Middle frontal gyrus (tissue), 1 donor: Measurements from ENCODE around the gene GPC1.

ENCODE experiments used
- DNase-seq: peaks from one replicate; pipeline ENCODE4 v3.0.0-alpha.2; 2015; ENCODE audit warnings: low spot score; ENCODE audit errors: extremely low spot score

Gene GPC1

DNA sequence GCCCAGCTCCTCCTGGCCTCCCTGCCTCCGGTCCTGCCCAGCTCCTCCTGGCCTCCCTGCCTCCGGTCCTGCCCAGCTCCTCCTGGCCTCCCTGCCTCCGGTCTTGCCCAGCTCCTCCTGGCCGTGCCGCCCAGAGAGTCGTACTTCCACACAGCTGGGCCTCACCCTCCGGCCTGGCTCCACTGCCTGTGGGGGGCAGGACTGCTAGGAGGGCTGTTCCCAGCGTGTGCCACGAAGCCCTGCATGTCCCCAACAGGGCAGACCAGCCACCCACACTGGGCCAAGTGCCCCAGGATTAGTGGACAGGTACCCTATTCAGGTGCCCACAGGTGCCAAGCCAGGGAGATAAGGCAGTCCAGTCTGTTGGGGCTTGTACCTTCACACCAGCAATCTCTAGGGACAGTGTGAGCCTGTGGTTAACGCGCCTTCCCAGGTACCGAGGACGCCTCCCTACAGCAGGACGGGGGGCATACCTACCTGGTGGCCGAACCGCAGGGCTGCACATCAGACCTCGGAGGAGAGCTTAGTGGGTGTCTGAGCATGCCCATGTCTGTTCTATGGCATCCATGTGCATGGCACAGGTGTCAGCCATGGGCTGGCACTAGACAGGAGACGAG is 5.3 kb downstream of the GPC1 start:
- DNase-seq, result no peak

DNA sequence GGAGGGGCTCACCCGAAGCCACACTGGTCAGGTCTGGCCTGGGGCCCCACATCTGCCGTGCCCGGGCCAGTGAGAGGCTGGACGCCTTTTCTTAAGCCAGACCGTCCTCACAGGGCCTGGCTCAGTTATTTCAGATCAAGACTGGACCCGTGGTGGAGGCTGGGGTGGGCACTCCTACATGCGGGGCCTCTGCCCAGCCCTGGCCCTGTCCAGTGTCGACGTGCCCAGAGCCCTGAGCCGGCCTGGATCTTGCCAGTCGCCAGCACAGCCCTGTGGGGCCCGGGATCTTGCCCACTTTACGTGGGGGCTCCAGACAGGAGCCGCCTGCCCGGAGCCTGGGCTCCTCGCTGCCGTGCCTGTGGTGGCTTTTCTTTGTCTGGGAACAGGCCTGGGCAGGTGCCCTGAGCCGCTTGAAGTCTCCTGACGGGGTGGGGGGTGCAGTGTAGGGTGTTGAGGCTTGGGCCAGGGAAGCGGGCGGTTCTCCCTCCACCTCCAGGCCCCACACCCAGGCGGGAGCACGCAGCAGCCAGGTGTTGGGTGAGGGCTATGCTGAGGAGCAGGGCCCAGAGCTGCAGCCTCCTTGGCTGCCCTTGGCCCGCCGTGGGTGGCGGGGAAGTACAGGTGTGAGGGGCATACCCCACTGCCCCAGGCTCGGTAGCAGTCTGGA is 6.0 kb downstream of the GPC1 start:
- no peak for DNase-seq

DNA sequence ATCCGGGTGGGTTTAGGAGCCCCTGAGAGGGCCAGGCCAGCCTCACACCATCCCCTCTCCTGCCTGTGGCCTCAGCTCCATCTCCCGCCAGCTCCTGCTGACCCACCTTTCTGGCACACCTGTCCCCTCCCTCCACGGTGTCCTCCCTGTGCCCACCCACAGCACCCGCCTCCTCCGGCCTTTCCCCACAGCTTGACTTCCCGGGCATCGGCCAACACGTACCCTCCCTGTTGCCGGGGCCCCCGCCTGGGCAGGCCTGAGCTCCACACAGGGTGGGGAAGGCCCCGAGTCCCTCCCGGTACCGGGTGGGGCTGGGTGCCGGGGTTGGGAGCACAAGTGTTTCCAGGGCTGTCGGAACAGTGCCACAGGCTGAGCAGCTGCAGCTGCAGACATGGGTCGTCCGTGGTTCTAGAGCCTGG is 6.5 kb downstream of the GPC1 start:
- no peak for DNase-seq

DNA sequence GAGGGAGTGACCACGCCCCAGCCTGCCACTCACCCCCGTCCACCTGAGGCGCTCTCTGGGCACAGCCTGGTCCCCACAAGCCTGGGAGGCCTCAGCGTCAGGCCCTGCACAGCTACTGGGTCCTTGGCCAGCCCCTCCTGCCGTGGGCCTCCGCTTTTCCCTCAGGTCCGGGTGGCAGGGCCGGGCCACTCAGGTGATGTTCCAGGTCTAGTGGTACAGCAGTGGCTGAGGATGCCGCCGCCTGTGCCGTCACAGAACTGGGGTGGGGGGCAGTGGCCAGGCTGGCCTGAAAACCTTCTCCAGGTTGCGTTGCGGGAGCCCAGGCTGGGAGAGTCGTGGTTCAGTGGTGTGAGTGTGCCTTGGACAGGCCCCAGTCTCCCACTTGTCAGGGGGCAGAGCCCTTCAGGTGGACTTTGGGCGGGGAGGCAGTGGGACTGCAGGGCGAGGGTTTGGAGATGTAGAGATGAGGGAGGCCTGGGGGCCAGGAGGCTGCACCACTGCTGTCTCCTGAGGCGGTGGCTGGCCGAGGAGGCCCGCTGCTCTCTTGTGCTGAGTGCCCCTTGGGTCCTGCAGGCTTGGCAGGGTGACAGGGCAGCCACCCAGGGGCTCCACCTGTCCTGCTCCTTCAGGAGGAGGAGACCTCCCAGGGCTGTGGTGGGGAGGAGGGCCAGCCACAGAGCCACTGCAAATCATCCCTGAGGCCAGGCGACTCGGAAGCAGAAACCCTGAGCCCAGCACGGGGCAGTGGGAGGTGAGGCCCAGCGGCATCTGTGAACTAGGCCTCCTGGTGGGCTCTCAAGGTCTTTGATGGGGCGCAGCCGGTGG is 7.6 kb downstream of the GPC1 start:
- DNase-seq, result no peak

DNA sequence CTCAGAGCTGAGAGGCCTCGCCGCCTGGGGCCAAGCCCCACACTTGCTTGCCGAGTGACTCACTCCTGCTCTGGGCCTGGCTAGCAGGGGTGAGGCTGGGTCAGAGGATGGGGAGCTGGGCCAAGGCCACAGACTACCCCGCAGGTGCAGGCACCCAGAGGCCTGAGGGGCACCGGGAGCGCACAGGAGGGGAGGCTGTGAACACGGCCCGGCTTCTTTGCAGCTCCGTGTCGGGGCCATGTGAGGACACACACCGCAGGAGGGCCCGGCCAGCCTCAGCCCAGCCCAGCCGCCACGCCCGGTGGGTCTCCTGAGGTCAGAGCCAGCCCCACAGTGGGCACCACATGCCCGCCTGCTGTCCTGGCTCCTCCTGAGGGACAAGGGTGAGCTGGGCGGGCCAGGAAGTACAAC is 8.4 kb downstream of the GPC1 start:
- no peak for DNase-seq

DNA sequence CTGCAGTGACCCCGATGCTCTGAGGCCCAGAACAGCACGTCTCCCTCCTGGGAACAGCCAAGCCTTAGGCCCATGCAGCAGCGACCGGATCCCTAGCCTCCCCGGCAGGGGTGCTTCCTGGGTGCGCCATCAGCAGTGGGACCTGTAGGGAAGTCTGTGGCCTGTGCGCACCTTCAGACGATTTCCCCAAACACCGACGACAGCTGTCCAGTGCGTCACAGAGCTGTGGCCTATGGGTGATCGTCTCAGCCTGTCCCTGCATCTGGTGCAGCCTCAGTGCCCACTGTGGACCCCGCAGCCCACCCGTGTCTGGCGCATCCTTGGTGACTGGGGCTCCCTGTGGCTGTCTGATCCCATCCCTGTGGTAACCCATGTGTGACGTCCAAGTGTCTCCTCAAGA is 9.0 kb downstream of the GPC1 start:
- no peak for DNase-seq

DNA sequence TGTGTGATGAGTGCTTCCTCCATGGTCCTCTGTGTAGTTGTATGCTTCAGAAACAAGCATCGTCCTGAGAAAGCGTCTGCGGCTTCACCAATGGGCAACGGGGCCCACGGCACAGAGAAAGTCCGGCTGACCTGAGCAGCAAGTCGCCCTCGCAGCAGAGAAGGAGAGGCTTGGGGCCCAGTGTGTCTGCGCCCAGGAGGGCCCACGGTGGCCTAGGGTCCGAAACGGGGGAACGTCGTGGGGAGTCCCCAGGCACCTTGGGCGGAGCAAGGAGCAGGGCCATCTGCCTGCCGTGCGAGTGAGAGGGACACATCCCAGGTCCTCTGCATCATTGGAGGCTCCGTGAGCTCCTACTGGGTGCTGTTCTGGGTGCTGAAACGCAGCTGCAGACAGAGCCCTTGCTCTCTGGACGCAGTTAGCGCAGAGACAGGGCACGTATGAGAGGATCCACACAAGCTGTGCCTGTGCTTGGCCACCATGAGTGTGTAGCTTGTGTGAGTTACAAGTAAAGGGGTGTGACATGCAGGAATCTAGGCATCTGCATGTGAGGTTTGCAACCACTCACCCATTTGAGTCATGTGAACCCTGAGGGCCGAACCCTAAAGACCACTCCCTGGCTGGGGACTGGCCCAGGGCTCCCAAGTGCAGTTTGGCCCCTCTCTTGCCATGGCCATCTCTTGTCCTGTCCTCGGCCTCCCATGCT is 10.6 kb downstream of the GPC1 start:
- no peak for DNase-seq

DNA sequence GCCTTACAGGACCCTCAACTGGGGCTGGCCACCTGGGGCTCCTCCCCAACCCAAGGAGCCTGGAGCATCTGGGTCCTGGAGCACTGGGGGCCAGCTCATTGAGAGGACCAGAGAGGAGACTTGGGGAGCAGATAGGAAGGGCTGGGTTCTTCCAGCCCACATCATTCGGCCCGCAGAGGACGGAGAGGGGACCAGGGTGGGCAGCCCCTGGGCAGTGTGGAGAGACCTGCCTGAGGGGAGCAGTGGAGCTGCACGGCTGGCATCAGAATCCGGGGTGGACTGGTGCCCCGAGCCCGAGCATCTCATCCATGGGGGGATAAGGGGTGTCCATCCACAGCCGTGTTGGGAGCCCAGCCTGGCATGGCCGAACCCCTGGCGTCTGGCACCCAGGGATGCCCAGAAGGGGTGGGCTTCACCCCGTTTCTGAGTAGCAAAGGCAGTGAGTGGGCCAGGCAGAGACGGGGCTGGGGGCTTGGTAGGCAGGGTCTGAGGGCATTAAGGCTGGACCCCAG is 11.3 kb downstream of the GPC1 start:
- no peak for DNase-seq

DNA sequence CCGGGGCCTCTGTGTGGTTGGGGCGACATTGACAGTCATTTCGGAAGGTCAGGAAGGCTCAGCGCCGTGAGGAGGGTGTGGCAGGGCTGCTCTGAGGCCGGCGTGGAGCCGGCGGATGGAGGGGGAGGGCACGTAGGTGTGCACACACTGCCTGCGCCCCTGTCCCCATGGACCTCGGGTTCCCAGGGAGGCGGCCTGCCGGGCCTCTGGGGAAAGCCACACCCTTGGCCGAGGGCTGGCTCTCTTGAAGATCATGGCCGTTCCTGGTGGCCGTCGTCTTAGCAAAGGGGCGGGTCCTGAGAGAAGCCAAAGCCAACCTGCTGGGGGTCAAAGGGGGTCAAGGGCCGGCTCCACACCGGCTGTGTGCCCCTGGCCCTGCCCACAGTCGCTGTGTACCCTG is 11.9 kb downstream of the GPC1 start:
- DNase-seq, result no peak

DNA sequence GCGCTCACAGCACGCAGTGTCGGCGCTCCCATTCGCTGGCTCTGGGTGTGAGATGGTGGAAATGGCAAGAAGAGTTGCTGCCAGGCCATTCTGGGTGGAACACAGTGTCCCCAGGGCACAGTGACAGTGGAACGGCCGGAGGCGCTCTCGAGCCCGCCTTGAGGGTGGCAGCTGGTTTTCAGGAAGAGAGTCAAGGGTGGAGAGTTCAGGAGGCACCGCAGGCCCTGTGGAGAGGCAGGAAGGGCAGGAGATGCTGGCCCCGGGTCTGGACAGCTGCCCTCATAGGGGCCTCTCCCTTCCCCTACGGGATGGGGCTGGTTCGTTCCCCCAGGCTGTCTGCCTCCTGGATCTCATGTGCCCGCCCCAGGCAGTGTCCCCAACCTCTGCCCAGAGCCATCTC is 12.5 kb downstream of the GPC1 start:
- no peak for DNase-seq

DNA sequence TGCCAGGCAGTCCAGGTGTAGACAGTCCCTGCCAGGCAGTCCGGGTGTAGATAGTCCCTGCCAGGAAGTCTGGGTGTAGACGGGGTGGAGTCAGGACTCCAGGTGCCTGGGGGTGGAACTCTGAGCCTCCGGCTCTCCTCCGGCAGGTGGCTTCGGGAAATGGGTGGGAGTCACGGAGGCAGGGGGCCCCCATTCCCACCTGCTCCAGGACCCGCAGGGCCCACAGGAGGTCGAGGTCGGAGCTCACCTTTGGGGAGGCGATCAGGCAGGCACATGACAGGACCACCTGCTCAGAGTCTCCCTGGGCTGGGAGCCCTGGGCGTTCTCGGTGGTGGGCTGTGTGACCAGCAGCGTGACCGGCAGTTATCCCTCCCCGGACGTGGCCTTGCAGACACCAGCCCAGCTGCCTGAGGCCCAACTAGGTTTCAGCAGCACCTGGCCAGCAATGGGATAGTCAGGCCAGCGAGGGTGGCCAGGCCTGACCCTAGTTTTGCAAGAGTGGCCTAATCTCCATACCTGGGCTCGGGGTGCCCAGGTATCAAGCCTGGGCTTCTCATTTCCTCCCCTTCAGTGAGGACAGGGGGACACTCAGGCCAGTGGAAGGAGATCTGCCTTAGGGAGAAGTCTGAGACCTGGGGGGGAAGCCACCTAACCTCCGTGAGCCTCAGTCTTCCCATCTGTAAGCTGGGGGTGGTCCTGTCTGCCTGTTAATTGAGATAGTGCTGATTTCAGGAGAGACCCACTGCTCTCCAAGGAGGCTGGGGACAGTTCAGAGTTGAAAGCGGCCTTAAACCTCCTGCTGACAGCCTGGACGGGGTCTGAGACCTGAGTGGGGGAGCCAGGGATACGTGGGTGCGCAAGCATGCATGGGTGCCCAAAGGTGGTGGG is 13.2 kb downstream of the GPC1 start:
- no peak for DNase-seq

DNA sequence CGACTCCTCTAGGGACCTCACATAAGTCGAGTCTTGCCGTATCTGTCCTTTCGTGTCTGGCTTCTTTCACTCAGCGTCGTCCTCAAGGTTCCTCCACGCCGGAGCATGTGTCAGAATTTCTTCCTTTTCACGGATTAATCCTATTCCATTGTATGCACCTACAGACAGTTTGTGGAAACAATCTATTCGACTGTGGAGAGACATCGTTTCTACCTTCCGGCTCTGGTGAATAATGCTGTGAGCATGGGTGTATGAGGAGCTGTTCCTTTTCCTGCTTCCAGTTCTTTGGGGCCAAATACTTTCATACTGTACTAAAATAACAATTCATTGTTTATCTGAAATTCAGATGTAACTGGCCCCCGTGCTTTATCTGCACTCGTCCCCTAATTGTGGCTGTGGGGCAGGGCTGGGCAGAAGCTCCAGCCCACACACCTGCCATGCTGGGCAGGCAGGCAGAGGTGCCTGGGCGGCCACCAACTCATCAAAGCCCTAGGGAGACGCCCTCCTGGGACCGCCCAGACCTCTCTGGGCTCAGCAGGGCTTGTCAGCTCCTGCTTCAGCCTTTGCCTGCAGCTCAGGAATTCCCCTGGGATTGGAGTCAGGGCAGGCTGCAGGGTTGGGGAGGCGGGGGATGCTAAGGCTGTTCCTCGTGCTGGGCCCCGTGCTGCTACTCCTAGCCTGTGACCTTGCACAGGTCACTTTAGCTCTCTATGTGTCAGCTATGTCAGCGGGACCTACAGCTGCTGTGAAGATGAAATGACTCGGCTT is 14.5 kb downstream of the GPC1 start:
- DNase-seq, result no peak

DNA sequence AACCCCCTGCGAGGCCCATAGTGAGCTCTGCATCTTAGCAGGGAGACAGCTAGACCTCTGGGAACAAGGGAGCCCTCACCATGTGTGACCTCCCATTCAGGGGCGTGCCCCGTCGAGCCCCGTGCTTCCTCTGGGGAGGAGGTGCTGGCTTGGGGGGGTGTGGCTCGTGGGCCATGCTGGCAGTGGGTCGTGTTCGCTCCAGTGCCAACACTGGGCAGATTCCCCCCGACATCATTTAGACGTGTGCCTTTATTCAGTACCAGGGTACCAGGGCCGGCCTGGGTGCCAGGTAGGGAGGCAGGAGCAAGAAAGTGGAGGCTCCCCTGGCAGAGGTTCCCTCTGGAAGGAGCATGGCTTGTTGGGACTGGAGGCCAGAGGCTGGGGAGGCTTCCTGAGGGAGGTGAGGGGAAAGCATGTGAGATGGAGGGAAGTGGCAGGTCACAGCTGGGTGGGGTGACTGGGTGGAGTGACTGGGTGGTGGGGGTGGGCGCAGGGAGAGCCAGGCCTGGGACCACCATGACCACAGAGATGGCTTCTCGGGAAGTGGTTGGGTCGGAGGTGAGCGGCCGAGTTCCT is 15.2 kb downstream of the GPC1 start:
- DNase-seq, result no peak

DNA sequence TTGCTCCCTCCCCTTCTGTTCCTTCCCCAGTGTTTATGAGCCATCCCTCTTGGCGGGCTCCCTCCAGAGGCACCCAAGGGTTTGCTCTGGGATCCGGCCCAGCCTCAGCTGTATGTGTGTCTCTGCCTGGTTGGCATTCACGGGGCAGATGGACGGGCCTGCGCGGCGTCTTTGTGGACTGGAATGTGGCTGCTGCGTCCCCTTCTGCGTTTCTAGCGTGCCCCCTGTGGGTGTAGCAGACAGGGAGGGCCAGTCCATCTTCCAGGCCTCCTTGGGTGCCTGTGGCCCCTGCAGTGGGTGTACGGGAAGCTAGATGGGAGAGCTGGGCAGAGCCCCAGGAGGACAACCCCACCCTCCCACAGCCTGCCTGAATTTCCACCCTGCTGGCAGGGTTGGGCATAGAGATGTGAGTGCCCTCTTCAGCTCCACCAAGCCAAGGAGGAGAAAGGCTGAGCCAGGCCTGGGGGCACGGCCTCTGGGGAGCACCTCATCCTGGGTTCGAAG is 15.7 kb downstream of the GPC1 start:
- no peak for DNase-seq

DNA sequence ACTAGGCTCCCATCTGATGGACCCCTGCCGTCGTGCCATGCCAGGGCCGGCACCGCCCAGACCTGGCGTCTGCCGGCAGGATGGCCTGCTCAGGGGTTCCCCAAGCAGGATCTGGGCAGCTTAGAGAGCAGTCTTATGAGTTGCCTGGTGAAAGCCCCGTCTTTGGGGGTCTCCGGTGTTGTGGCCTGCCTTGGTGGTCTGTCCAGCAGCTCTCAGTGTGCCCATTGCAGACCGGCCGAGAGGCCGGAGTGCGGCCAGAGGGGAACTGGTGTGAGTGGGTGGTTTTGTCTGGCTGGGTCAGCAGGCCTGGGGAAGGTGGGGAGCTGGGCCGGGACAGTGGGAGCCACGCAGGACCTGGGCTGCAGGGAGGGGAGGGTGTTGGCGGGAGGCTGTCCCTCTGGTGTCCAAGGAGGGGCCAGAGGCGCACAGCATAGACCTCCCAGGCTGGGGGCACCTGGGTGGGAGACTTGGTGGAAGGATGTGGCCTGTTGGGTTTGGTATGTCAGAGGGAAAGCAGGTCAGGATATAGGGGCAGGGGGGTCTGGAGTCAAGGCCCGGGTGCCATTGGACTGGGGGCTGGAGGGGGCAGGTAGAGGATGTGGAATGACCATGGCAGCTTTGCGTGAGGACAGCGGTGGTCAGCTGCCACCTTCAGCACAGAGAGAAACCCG is 16.5 kb downstream of the GPC1 start:
- no peak for DNase-seq

DNA sequence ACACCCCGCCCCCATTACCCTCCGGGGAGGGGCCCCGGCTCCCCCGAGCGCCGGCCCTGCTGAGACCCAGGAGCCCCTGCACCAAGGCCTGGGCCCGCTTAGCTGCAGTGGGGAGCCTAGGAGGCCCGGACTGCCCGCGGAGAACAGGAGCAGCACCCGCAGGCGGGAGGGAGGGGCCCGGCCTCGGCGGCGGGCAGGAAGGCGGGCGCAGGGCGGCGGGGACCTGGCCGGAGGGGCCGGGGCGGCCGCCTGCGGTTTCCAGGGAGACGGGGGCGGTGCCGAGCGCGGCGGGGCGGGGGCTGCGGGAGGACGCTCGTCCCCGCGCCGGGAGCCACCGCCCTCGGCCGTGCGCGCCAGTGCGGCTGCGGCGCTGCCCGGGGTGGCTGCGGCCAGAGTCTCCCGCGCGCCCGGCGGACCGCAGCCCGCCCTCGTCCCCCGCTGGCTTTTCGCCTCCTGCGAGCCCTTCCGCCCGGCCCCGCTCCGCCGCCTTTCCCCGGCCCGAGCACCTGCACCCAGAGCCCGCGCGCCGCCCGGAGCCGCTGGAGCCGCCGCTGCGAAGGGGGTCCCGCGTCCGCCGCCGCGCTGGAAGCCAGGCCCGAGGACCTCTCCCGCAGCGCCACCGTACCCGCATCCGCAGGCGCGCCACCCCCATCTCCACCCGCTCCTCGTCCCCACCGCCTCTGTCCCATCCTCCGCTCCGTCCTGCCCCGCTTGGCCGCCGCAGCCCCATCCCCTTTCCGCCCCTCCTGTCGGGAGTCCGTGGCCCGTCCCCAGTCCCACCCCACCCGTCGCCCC is 17.2 kb downstream of the GPC1 start:
- DNase-seq, result peak; percentile 50

DNA sequence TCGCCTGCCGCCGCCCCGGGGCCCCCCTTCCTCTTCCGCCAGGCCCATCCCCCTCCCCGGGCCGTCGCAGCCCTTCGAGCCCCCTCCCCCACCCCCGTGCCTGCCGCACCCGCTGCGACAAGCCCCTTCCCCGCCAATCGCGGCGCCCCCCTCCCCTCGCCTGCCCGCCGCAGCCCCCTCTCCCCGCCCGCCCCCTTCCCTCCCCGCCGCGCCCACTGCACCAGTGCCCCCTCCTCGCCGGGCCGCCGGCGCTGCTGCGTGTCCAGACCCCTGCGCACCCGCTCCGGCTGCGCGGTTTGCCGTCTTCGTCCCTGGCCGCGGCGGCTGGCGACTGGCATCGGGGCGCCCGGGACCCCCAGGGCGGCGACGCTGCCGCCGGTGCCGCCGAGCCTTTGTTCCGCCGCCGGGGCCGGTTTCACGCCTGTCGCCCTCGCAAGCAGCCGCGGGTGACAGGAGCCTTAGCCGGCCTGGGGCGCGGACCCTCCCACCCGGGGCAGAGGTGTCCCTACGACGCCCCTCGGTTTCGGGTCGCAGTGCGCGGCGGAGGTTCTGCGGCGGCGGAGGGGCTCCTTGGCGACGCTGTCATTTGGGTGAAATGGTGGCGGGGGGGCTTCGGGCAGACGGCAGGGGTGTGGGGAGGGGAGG is 18.1 kb downstream of the GPC1 start:
- DNase-seq, result no peak
